Fibroblast of mammary gland (primary cell): ENCODE measurements around the gene PTPRM.
A peak's percentile ranks its signal among the peaks of the same experiment; 100 is the strongest.

ENCODE experiments used
- DNase-seq: peaks from one replicate; pipeline ENCODE4 v3.0.0-alpha.2; 2010; ENCODE audit warnings: low read depth
- H3K4me3 ChIP-seq: 2 replicates; pipeline ENCODE4 v1.5.1; 2011; ENCODE audit warnings: low read depth, mild to moderate bottlenecking, low read length, moderate library complexity; ENCODE audit not compliant: control insufficient read depth
- CTCF ChIP-seq: conservative IDR thresholded peaks from 2 replicates; pipeline ENCODE4 v1.5.1; 2011; ENCODE audit warnings: low read depth, low read length, inconsistent platforms; ENCODE audit not compliant: control insufficient read depth, insufficient read depth

The PTPRM gene

GRCh38 chr18:7821784-7822183, 254.7 kb downstream of the PTPRM start:
- H3K4me3 ChIP-seq: no peak overlapping the region
- no peak for TF ChIP-seq CTCF
- DNase-seq: no peak

GRCh38 chr18:7822435-7823331, 255.6 kb downstream of the PTPRM start:
- TF ChIP-seq CTCF: no peak
- H3K4me3 ChIP-seq: no peak overlapping the region
- DNase-seq: no peak

- no peak for TF ChIP-seq CTCF
- DNase-seq: no peak
- no peak overlapping the region for H3K4me3 ChIP-seq
Observed at GRCh38 chr18:7824970-7825369, 257.9 kb downstream of the PTPRM start.

GRCh38 chr18:7830468-7830867, 263.4 kb downstream of the PTPRM start:
- DNase-seq: no peak
- H3K4me3 ChIP-seq: no peak overlapping the region
- TF ChIP-seq CTCF: no peak

GRCh38 chr18:7839548-7839947, 272.4 kb downstream of the PTPRM start:
- no peak for DNase-seq
- no peak for TF ChIP-seq CTCF
- H3K4me3 ChIP-seq: no peak overlapping the region

- DNase-seq: no peak
- no peak for TF ChIP-seq CTCF
- H3K4me3 ChIP-seq: no peak overlapping the region
Observed at GRCh38 chr18:7840411-7840810, 273.3 kb downstream of the PTPRM start.

- no peak for TF ChIP-seq CTCF
- DNase-seq: peak; percentile 53
- H3K4me3 ChIP-seq: no peak overlapping the region
Observed at GRCh38 chr18:7844017-7844416, 276.9 kb downstream of the PTPRM start.
